Measurements from ENCODE around the gene NEMF. TPM values are rescaled to one million over a fixed set of nuclear protein-coding genes. Genes with fewer than 3 reads are reported as not detected.

NEMF gene
- total and polyA plus RNA-seq, 8 donors = 48.1 to 94.3 (median 84.1) TPM

DNA sequence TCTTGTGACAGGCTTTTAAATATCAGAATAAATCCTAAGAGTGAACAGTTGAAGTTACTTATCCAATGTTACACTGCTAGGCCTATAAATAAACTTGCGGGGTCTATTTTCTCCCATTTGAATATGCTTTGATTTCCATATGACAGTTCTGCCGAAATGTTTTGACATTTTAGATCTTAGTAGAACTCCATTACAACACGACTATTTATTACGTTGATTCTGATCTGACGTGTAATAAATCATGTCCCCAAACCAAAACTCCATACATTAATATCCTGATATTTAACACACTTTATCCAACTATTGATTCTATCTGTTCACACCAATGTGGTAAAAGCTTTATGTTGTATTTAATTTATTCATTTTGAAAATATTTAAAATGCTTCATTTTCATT is 16.1 kb upstream of the NEMF start:
- DNase-seq (no peak), ATAC-seq (no peak)
- Histone ChIP-seq H3K36me3 (no peaks in the 10 kb centered on the region), H3K27me3 (no peaks in the 10 kb centered on the region), H3K27ac (peak overlapping the region; percentile 78 to 90), H3K4me3 (peak overlapping the region; percentile 23 to 60), H3K9me3 (no peaks in the 10 kb centered on the region), H3K4me1 (peaks cover 7 to 32% of the 10 kb centered on the region in 2 donors)
- intact Hi-C loops (cut with DNase I) = no loop called here
- TF ChIP-seq, protein P1, sequence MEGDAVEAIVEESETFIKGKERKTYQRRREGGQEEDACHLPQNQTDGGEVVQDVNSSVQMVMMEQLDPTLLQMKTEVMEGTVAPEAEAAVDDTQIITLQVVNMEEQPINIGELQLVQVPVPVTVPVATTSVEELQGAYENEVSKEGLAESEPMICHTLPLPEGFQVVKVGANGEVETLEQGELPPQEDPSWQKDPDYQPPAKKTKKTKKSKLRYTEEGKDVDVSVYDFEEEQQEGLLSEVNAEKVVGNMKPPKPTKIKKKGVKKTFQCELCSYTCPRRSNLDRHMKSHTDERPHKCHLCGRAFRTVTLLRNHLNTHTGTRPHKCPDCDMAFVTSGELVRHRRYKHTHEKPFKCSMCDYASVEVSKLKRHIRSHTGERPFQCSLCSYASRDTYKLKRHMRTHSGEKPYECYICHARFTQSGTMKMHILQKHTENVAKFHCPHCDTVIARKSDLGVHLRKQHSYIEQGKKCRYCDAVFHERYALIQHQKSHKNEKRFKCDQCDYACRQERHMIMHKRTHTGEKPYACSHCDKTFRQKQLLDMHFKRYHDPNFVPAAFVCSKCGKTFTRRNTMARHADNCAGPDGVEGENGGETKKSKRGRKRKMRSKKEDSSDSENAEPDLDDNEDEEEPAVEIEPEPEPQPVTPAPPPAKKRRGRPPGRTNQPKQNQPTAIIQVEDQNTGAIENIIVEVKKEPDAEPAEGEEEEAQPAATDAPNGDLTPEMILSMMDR (IDR thresholded peaks at IDR 0.05) = no peak

DNA sequence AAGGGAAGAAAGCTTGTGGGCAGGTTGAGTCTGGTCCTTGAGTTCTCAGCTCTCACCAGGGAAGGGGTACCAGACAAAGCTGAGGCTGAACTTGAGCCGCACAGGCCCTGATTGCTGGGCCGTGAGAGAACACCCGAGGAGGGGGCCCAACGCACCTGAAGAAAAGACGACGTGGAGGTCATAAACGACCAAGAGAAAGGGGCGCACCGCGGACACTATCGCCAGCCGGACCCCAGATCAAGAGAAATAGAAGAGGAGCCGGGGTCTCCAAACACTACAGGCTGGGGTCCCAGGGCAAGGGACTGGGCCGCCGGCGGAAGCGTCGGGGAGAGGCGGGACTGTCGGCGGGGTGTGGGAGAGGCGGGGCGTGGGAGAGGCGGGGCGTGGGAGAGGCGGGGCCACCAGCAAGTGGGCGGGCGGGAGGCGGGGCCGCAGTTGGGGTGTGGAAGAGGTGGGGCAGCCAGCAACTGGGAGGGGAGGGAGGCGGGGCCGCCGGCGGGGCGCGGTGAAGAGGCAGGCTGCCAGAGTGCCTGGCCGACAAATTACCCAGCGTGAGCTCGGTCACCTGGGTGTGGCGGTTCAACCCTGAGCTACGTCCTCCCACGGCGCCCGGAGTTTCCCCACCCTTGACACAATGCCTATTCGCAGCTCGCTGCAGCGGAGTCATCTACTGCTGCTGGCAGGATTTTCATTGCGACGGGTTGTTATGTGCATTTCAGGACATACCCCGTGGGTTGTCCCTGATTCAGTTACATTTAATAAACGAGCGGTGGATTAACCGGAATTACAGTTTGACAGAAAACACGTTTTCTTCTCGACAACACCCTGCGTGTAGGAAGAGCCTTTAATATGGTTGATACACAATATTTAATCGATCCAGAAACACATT is 15.5 kb upstream of the NEMF start:
- DNase-seq (peak; percentile 90 to 100 (median 98)), ATAC-seq (peak; percentile 95)
- Histone ChIP-seq H3K27me3 (no peaks in the 10 kb centered on the region), H3K4me3 (peak overlapping the region; percentile 52 to 60), H3K27ac (peak overlapping the region; percentile 90 to 92), H3K4me1 (peaks cover 7 to 38% of the 10 kb centered on the region in 2 donors), H3K36me3 (no peaks in the 10 kb centered on the region), H3K9me3 (no peaks in the 10 kb centered on the region)
- TF ChIP-seq, protein P1 (IDR thresholded peaks at IDR 0.05) = no peak
- intact Hi-C loops (cut with DNase I) = no loop called here

DNA sequence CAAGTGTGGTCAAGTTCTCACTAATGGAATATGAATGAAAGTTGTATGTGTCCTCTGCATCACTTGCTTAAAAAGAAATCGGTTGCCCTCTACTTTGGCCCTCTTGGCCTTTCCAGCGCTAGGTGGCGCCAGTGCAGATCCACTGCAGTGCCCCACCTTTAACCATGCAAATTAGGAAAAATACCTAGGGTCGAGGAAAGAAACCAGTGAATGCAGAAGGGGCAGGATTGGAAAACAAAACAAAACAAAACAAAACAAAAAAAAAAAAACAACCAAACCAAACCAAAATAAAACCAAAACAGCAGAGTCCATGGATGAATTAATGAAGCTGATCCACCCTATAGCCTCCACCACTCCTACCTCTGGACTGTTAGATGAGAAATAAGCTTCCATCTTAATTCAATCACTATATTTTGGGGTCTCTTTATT is 12.9 kb upstream of the NEMF start:
- no peak for ATAC-seq
- no peak overlapping the region for H3K27ac ChIP-seq
- TF ChIP-seq, protein P1 (IDR thresholded peaks at IDR 0.05) = peak; percentile 83 to 86

DNA sequence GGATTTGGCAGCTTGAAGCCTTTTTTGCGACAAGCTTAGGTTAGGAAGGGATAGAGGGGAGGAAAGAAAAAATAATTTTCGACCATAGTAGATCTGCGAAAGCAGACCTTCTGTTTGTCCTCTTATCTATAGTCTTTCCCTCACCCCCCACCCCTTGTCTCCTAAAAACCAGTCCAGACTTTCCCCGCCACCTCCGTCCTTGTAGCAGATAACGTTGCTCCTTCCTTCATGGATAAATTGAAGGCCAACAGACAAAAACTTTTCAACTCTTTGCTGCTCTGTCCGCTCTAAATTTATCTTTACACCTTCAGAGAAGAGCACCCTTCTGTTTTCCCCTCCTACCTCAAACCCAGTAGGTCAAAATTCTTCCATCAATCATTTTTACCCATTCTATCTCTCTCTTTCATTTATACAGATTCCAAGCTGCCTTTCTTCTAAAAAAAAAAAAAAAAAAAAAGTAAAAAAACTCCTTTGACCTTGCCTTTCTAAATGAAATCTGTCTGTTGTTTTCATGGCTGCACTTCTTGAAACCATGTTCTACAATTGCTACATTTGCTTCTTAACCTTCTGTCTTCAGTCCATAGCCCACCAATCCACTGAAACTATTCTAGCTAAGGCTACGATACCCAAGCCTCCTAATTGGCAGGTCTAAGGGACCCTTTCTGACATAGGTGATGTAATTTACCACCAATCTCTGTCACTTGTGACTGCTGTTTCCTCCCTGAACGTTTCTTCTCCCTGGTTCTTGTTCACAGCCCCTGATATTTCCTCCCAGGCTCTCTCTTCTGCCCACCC is 11.1 kb upstream of the NEMF start:
- H3K9me3 ChIP-seq = no peaks in the 10 kb centered on the region
- H3K4me1 ChIP-seq = peaks cover 3 to 41% of the 10 kb centered on the region in 2 donors
- no peaks in the 10 kb centered on the region for H3K36me3 ChIP-seq
- peak overlapping the region; percentile 61 to 65 for H3K4me3 ChIP-seq
- intact Hi-C loops (cut with DNase I) = no loop called here
- no peaks in the 10 kb centered on the region for H3K27me3 ChIP-seq
- peak overlapping the region; percentile 98 for H3K27ac ChIP-seq
- DNase-seq = peak in 1 of 4 donors; percentile 32
- ATAC-seq = no peak
- TF ChIP-seq, protein P1 (IDR thresholded peaks at IDR 0.05) = no peak

More for the DNA sequence above, 12.9 kb upstream of the NEMF start:
- no peaks in the 10 kb centered on the region for H3K9me3 ChIP-seq
- no peaks in the 10 kb centered on the region for H3K36me3 ChIP-seq
- intact Hi-C loops (cut with DNase I) = no loop called here
- no peaks in the 10 kb centered on the region for H3K27me3 ChIP-seq
- H3K4me3 ChIP-seq = no peak overlapping the region
- DNase-seq = peak; percentile 56 to 93 (median 74)
- H3K4me1 ChIP-seq = peaks cover 7 to 46% of the 10 kb centered on the region in 2 donors

Measured in left lung (tissue), 10 donors.